ENCODE results near the gene HRC.

HRC gene

GRCh38 chr19:49104229-49104864 is 50.8 kb downstream of the HRC start:
- DNase-seq (ENCODE audit: low read depth), result no peak
- H3K4me3 ChIP-seq (ENCODE audit: low read length), result no peak overlapping the region
- TF ChIP-seq CTCF (conservative IDR thresholded peaks at IDR 0.05; ENCODE audit: low read length), result no peak

- no peak for TF ChIP-seq CTCF (conservative IDR thresholded peaks at IDR 0.05; ENCODE audit: low read length)
- H3K4me3 ChIP-seq (ENCODE audit: low read length), result no peak overlapping the region
- DNase-seq (ENCODE audit: low read depth), result no peak
These were observed 51.7 kb downstream of the HRC start for GRCh38 chr19:49103331-49104085.

DNA sequence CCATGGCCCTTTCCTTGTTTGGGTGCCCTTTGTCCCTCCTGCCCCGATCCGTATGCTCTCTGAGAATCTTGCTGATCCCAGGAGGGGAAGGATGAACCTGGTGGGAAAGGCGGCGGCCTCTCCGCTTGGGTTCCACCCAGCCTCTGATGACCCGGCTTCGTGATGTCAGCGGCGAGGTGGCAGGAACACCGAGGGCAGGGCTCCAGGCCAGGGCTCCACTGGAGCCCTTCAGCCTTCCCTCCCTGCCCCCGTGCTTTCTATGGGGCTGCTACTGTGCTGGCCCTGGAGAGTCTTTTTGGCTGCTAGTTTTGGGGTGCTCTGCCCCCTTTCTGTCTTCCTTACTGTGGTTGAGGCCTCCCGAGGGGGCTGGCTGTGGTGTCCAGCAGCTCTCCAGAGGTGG is 52.9 kb downstream of the HRC start:
- H3K4me3 ChIP-seq (ENCODE audit: low read length), result no peak overlapping the region
- no peak for DNase-seq (ENCODE audit: low read depth)
- no peak for TF ChIP-seq CTCF (conservative IDR thresholded peaks at IDR 0.05; ENCODE audit: low read length)
